ENCODE data around the gene VTCN1. TPM values are rescaled to one million over a fixed set of nuclear protein-coding genes. Genes with fewer than 3 reads are reported as not detected.

The VTCN1 gene
- total RNA-seq, 1 experiment from 2014 or later = 0.52 TPM

GRCh38 chr1:117135329-117135728 is 75.4 kb downstream of the VTCN1 start:
- Histone ChIP-seq H3K27me3 (replicated peaks; ENCODE audit: control insufficient read depth, insufficient read depth, low read length) (no peaks in the 10 kb centered on the region), H3K4me3 (ENCODE audit: low read depth, low read length) (no peak overlapping the region), H3K9me3 (no peaks in the 10 kb centered on the region), H3K4me1 (no peaks in the 10 kb centered on the region), H3K36me3 (ENCODE audit: control insufficient read depth, insufficient read depth, low read length) (no peaks in the 10 kb centered on the region)
- TF ChIP-seq CTCF (IDR thresholded peaks at IDR 0.05; ENCODE audit: insufficient read depth in 1 of 2, low read depth in 1 of 2, low read length in 1 of 2, severe bottlenecking in 1 of 2, unreplicated experiment in 1 of 2) = no peak
- Mint-ChIP-seq H3K27me3 (ENCODE audit: insufficient read depth, unreplicated experiment) (no peaks in the 10 kb centered on the region), H3K4me3 (ENCODE audit: unreplicated experiment) (no peak overlapping the region), H3K4me1 (ENCODE audit: low read depth, unreplicated experiment) (no peaks in the 10 kb centered on the region), H3K27ac (ENCODE audit: unreplicated experiment) (no peak overlapping the region), H3K9me3 (ENCODE audit: unreplicated experiment) (no peaks in the 10 kb centered on the region), H3K36me3 (ENCODE audit: insufficient read depth, unreplicated experiment) (no peaks in the 10 kb centered on the region)
- DNase-seq = no peak
- intact Hi-C loops (cut with micrococcal nuclease; ENCODE audit: unreplicated experiment) = no loop called here
- POLR2A ChIA-PET = no interaction called here
- no TSS peak for BruUV-seq (replicated peaks)
- CTCF ChIA-PET = interaction anchor here (1.1 kb wide), 1 partner anchor 152 kb away, joined by 3 read pairs; no protein-coding TSS in a partner anchor

GRCh38 chr1:117130526-117130925 is 80.2 kb downstream of the VTCN1 start:
- no peak overlapping the region for H3K4me3 Mint-ChIP-seq (ENCODE audit: unreplicated experiment)
- H3K36me3 Mint-ChIP-seq (ENCODE audit: insufficient read depth, unreplicated experiment) = no peaks in the 10 kb centered on the region
- H3K27me3 Mint-ChIP-seq (ENCODE audit: insufficient read depth, unreplicated experiment) = no peaks in the 10 kb centered on the region
- Histone ChIP-seq H3K9me3 (no peaks in the 10 kb centered on the region), H3K4me3 (ENCODE audit: low read depth, low read length) (no peak overlapping the region), H3K4me1 (no peaks in the 10 kb centered on the region), H3K27me3 (replicated peaks; ENCODE audit: control insufficient read depth, insufficient read depth, low read length) (no peaks in the 10 kb centered on the region), H3K36me3 (ENCODE audit: control insufficient read depth, insufficient read depth, low read length) (no peaks in the 10 kb centered on the region)
- H3K9me3 Mint-ChIP-seq (ENCODE audit: unreplicated experiment) = no peaks in the 10 kb centered on the region
- intact Hi-C loops (cut with micrococcal nuclease; ENCODE audit: unreplicated experiment) = no loop called here
- H3K27ac Mint-ChIP-seq (ENCODE audit: unreplicated experiment) = no peak overlapping the region
- ChIA-PET CTCF (no interaction called here), POLR2A (no interaction called here)
- DNase-seq = no peak
- no TSS peak for BruUV-seq (replicated peaks)
- no peak for TF ChIP-seq CTCF (IDR thresholded peaks at IDR 0.05; ENCODE audit: insufficient read depth in 1 of 2, low read depth in 1 of 2, low read length in 1 of 2, severe bottlenecking in 1 of 2, unreplicated experiment in 1 of 2)
- peaks cover 12% of the 10 kb centered on the region for H3K4me1 Mint-ChIP-seq (ENCODE audit: low read depth, unreplicated experiment)

- H3K27me3 ChIP-seq (replicated peaks; ENCODE audit: control insufficient read depth, insufficient read depth, low read length) = no peaks in the 10 kb centered on the region
- TF ChIP-seq CTCF (IDR thresholded peaks at IDR 0.05; ENCODE audit: insufficient read depth in 1 of 2, low read depth in 1 of 2, low read length in 1 of 2, severe bottlenecking in 1 of 2, unreplicated experiment in 1 of 2) = no peak
- H3K4me3 ChIP-seq (ENCODE audit: low read depth, low read length) = no peak overlapping the region
- no peaks in the 10 kb centered on the region for H3K36me3 Mint-ChIP-seq (ENCODE audit: insufficient read depth, unreplicated experiment)
- no peak for DNase-seq
- ChIA-PET POLR2A (no interaction called here), CTCF (interaction anchor here (0.6 to 3.3 kb wide), 7 partner anchors 35 to 451 kb away, joined by 3 to 30 read pairs (median 5); partner anchors contain the start of gene TTF2)
- no peak overlapping the region for H3K27ac Mint-ChIP-seq (ENCODE audit: unreplicated experiment)
- intact Hi-C loops (cut with micrococcal nuclease; ENCODE audit: unreplicated experiment) = loop anchor here (1.0 kb wide), 2 partner anchors 60 to 156 kb away; no protein-coding TSS in a partner anchor
- H3K4me1 Mint-ChIP-seq (ENCODE audit: low read depth, unreplicated experiment) = peaks cover 12% of the 10 kb centered on the region
- no peaks in the 10 kb centered on the region for H3K4me1 ChIP-seq
- H3K9me3 Mint-ChIP-seq (ENCODE audit: unreplicated experiment) = no peaks in the 10 kb centered on the region
- no peaks in the 10 kb centered on the region for H3K27me3 Mint-ChIP-seq (ENCODE audit: insufficient read depth, unreplicated experiment)
- H3K4me3 Mint-ChIP-seq (ENCODE audit: unreplicated experiment) = no peak overlapping the region
- H3K9me3 ChIP-seq = no peaks in the 10 kb centered on the region
- H3K36me3 ChIP-seq (ENCODE audit: control insufficient read depth, insufficient read depth, low read length) = no peaks in the 10 kb centered on the region
- BruUV-seq (replicated peaks) = no TSS peak
These were observed 82.2 kb downstream of the VTCN1 start for GRCh38 chr1:117128323-117129079.
